Gastroesophageal sphincter (tissue), 3 donors: ENCODE measurements around the gene NCOA3.

Experiments used
- POLR2A ChIP-seq, 2 donors: fragments of 450-650 bp; IDR thresholded peaks; one replicate each; pipeline ENCODE4 v1.6.1; 2017; ENCODE audit warnings: antibody characterized with exemption in 2 of 2, mild to moderate bottlenecking in 2 of 2, moderate library complexity in 1 of 2
- TF ChIP-seq, protein P1 (sequence below), 4 experiments: fragments of 200-600 bp in 2 of 4; fragments of 450-650 bp in 2 of 4; sonication (generic) in 1 of 4; IDR thresholded peaks; one replicate each; pipeline ENCODE4 v1.5.1; 2017 to 2019; ENCODE audit warnings: antibody characterized with exemption in 4 of 4, mild to moderate bottlenecking in 2 of 4, moderate library complexity in 2 of 4

DNA sequence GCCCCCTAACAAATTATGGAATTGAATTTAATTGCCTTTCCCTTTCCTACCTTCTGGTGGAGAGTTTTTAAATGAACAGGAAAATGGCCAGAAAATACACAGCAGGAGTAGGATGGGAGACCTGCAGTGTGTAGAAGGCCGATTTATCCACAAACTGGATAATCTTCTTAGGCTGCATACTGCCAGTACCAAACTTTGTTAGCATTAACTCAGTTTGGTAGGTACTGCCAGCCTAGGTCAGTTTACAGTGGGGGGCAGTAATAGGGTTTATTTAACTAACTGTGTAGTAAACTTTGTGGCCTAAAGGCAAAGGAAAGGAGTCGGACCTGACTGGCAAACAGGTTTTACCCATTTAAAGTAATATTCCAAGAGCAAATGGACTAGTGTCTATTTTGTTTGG, 4.6 kb downstream of the NCOA3 start:
- TF ChIP-seq, protein P1, sequence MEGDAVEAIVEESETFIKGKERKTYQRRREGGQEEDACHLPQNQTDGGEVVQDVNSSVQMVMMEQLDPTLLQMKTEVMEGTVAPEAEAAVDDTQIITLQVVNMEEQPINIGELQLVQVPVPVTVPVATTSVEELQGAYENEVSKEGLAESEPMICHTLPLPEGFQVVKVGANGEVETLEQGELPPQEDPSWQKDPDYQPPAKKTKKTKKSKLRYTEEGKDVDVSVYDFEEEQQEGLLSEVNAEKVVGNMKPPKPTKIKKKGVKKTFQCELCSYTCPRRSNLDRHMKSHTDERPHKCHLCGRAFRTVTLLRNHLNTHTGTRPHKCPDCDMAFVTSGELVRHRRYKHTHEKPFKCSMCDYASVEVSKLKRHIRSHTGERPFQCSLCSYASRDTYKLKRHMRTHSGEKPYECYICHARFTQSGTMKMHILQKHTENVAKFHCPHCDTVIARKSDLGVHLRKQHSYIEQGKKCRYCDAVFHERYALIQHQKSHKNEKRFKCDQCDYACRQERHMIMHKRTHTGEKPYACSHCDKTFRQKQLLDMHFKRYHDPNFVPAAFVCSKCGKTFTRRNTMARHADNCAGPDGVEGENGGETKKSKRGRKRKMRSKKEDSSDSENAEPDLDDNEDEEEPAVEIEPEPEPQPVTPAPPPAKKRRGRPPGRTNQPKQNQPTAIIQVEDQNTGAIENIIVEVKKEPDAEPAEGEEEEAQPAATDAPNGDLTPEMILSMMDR (IDR thresholded peaks at IDR 0.05): no peak
- no peak for TF ChIP-seq POLR2A (IDR thresholded peaks at IDR 0.05)
